OCI-LY7 (cell line): ENCODE results near the gene TNFAIP8L1. TPM values are rescaled to one million over a fixed set of nuclear protein-coding genes. Genes with fewer than 3 reads are reported as not detected.

Source experiments
- BruUV-seq: library from RNA; stranded (reverse); fragments of 400-500 nt; replicated peaks from 2 replicates; lab custom pipeline; 2021; lab: Mats Ljungman, UMichigan
- CTCF ChIA-PET: fragments of 300-600 bp; sonication (Branson Sonifier 250); formaldehyde crosslinking; loops from one replicate; lab custom pipeline; 2022; ENCODE audit warnings: antibody characterized with exemption; ENCODE audit not compliant: unreplicated experiment; lab: Charles Lee
- POLR2A ChIA-PET: fragments of 300-600 bp; sonication (Branson Sonifier 250); formaldehyde crosslinking; loops from one replicate; lab custom pipeline; 2022; ENCODE audit warnings: antibody characterized with exemption; lab: Charles Lee
- DNase-seq: peaks from one replicate; pipeline ENCODE4 v3.0.0-alpha.2; 2015; ENCODE audit warnings: low spot score
- H2AFZ ChIP-seq: fragments of 200-600 bp; sonication (generic), shearing (Covaris generic); 2 replicates; pipeline ENCODE4 v1.6.1; 2014; ENCODE audit warnings: mild to moderate bottlenecking, antibody characterized with exemption, low read length, moderate library complexity
- H3K27ac ChIP-seq: fragments of 200-600 bp; sonication (generic); 2 replicates; pipeline ENCODE4 v1.5.1; 2014; ENCODE audit warnings: mixed run types, low read depth, mild to moderate bottlenecking, moderate library complexity, low read length, inconsistent platforms; ENCODE audit not compliant: poor library complexity, severe bottlenecking
- H3K36me3 ChIP-seq: fragments of 200-600 bp; sonication (generic); 2 replicates; pipeline ENCODE4 v1.6.1; 2014; ENCODE audit warnings: mild to moderate bottlenecking, antibody characterized with exemption, low read length, moderate library complexity, mixed read lengths; ENCODE audit not compliant: insufficient read depth
- H3K4me1 ChIP-seq: fragments of 200-600 bp; sonication (generic); 2 replicates; pipeline ENCODE4 v1.5.1; 2014; ENCODE audit warnings: mild to moderate bottlenecking, low read length; ENCODE audit not compliant: insufficient read depth, poor library complexity, severe bottlenecking
- H3K4me2 ChIP-seq: fragments of 200-600 bp; sonication (generic); 2 replicates; pipeline ENCODE4 v1.6.1; 2014; ENCODE audit warnings: mild to moderate bottlenecking, low read length
- H3K4me3 ChIP-seq: fragments of 200-600 bp; sonication (generic); 2 replicates; pipeline ENCODE4 v1.5.1; 2014; ENCODE audit warnings: mild to moderate bottlenecking, low read depth, low read length; ENCODE audit not compliant: poor library complexity, severe bottlenecking
- H3K79me2 ChIP-seq: fragments of 200-600 bp; sonication (generic); 2 replicates; pipeline ENCODE4 v1.6.1; 2016; ENCODE audit warnings: low read depth, mild to moderate bottlenecking, low read length, moderate library complexity, mixed read lengths; ENCODE audit not compliant: insufficient read depth
- H3K9me2 ChIP-seq: fragments of 200-600 bp; sonication (generic); 2 replicates; pipeline ENCODE4 v1.6.1; 2016; ENCODE audit warnings: mild to moderate bottlenecking, low read length, mixed read lengths; ENCODE audit not compliant: insufficient read depth
- H3K9me3 ChIP-seq: fragments of 200-600 bp; sonication (generic); 2 replicates; pipeline ENCODE4 v1.6.1; 2014; ENCODE audit warnings: mild to moderate bottlenecking, mixed run types, low read length, mixed read lengths
- H4K20me1 ChIP-seq: fragments of 200-600 bp; sonication (generic); 2 replicates; pipeline ENCODE4 v1.6.1; 2014; ENCODE audit warnings: mild to moderate bottlenecking, antibody characterized with exemption, low read length, moderate library complexity, mixed read lengths; ENCODE audit not compliant: insufficient read depth
- CTCF ChIP-seq: fragments of 200-600 bp; sonication (generic); conservative IDR thresholded peaks from 2 replicates; pipeline ENCODE4 v1.5.1; 2014; ENCODE audit warnings: mild to moderate bottlenecking, antibody characterized with exemption, low read length, moderate library complexity, mixed read lengths
- EZH2phosphoT487 ChIP-seq: fragments of 200-600 bp; sonication (generic); IDR thresholded peaks from 2 replicates; pipeline ENCODE4 v1.6.1; 2018; ENCODE audit warnings: low read depth, borderline replicate concordance, mild to moderate bottlenecking, mixed run types, antibody characterized with exemption, low read length, moderate library complexity, mixed read lengths
- intact Hi-C: fragments of 100-400 bp; cut with micrococcal nuclease; formaldehyde crosslinking; loops from one replicate; pipeline ENCODE4 v1.10.0; 2022; ENCODE audit not compliant: unreplicated experiment
- total RNA-seq, 2 experiments: library from RNA; depleted of rRNA in 1 of 2; stranded (reverse); fragments of >200 nt in 1 of 2; shearing (Covaris generic) in 1 of 2; gene quantifications; 2 replicates each; pipeline ENCODE4 v1.2.3, GENCODE V29; 2014 to 2022

Gene TNFAIP8L1
- total RNA-seq, 2 experiments from 2014 or later = 9.0 to 22.7 TPM

GRCh38 chr19:4673216-4673615 lies 33.9 kb downstream of the TNFAIP8L1 start:
- no peak for TF ChIP-seq EZH2phosphoT487
- no peak for TF ChIP-seq CTCF
- Histone ChIP-seq H3K9me2 (no peaks in the 10 kb centered on the region), H3K79me2 (peaks cover 17% of the 10 kb centered on the region), H4K20me1 (no peaks in the 10 kb centered on the region), H3K4me1 (peaks cover 7% of the 10 kb centered on the region), H3K9me3 (no peaks in the 10 kb centered on the region), H2AFZ (no peak overlapping the region), H3K27ac (no peak overlapping the region), H3K4me3 (no peak overlapping the region), H3K4me2 (no peak overlapping the region), H3K36me3 (peaks cover 20% of the 10 kb centered on the region; the same call in 1 of the 2 replicates)
- no TSS peak for BruUV-seq
- no peak for DNase-seq
- ChIA-PET POLR2A (interaction anchor here (0.7 kb wide), 1 partner anchor 320 kb away, joined by 6 read pairs; no protein-coding TSS in a partner anchor), CTCF (no interaction called here)
- intact Hi-C loops = no loop called here

- DNase-seq = no peak
- peaks cover 20% of the 10 kb centered on the region for H3K36me3 ChIP-seq
- H3K9me3 ChIP-seq = no peaks in the 10 kb centered on the region
- H3K4me3 ChIP-seq = no peak overlapping the region
- POLR2A ChIA-PET = interaction anchor here (0.7 kb wide), 1 partner anchor 320 kb away, joined by 6 read pairs; no protein-coding TSS in a partner anchor
- no peak overlapping the region for H3K27ac ChIP-seq
- H3K4me2 ChIP-seq = no peak overlapping the region
- TF ChIP-seq EZH2phosphoT487 = no peak
- TF ChIP-seq CTCF = no peak
- no peaks in the 10 kb centered on the region for H4K20me1 ChIP-seq
- no peaks in the 10 kb centered on the region for H3K9me2 ChIP-seq
- H3K79me2 ChIP-seq = peaks cover 12% of the 10 kb centered on the region
- CTCF ChIA-PET = no interaction called here
- H3K4me1 ChIP-seq = peaks cover 7% of the 10 kb centered on the region
- intact Hi-C loops = no loop called here
- BruUV-seq = no TSS peak
- no peak overlapping the region for H2AFZ ChIP-seq
Measured at GRCh38 chr19:4673726-4674125, 34.4 kb downstream of the TNFAIP8L1 start.

- ChIA-PET POLR2A (no interaction called here), CTCF (no interaction called here)
- no peaks in the 10 kb centered on the region for H3K79me2 ChIP-seq
- H3K9me2 ChIP-seq = no peaks in the 10 kb centered on the region
- H3K4me2 ChIP-seq = no peak overlapping the region
- H3K4me3 ChIP-seq = no peak overlapping the region
- H3K36me3 ChIP-seq = peaks cover 25% of the 10 kb centered on the region
- TSS peak; percentile 97 for BruUV-seq
- DNase-seq = no peak
- no peaks in the 10 kb centered on the region for H3K9me3 ChIP-seq
- no peak overlapping the region for H2AFZ ChIP-seq
- H3K27ac ChIP-seq = no peak overlapping the region
- H3K4me1 ChIP-seq = no peaks in the 10 kb centered on the region
- no peak for TF ChIP-seq CTCF
- no peak for TF ChIP-seq EZH2phosphoT487
- intact Hi-C loops = no loop called here
- H4K20me1 ChIP-seq = no peaks in the 10 kb centered on the region
Measured at GRCh38 chr19:4675346-4675745, 36.0 kb downstream of the TNFAIP8L1 start.
